A673 (cell line): ENCODE measurements around the gene CDH23. TPM values are rescaled to one million over a fixed set of nuclear protein-coding genes. Genes with fewer than 3 reads are reported as not detected.

ENCODE experiments used
- BruUV-seq: library from RNA; stranded (reverse); fragments of 400-500 nt; replicated peaks from 2 replicates; lab custom pipeline; 2021; lab: Mats Ljungman, UMichigan
- CTCF ChIA-PET: fragments of 300-600 bp; sonication (Branson Sonifier 250); formaldehyde crosslinking; loops from one replicate; lab custom pipeline; 2022; ENCODE audit warnings: antibody characterized with exemption; lab: Charles Lee
- POLR2A ChIA-PET: fragments of 300-600 bp; sonication (Branson Sonifier 250); formaldehyde crosslinking; loops from one replicate; lab custom pipeline; 2022; ENCODE audit warnings: antibody characterized with exemption; ENCODE audit not compliant: low non-redundant PET; lab: Charles Lee
- DNase-seq: peaks from one replicate; pipeline ENCODE4 v3.0.0-alpha.2; 2015; ENCODE audit warnings: low spot score
- H3K27ac ChIP-seq: fragments of 200-600 bp; sonication (generic); 2 replicates; pipeline ENCODE4 v1.5.1; 2016; ENCODE audit warnings: mixed run types, low read depth, mild to moderate bottlenecking, mixed read lengths, antibody characterized with exemption, low read length; ENCODE audit not compliant: poor library complexity, severe bottlenecking
- H3K27me3 ChIP-seq: fragments of 200-600 bp; sonication (generic); replicated peaks from 2 replicates; pipeline ENCODE4 v1.6.1; 2017; ENCODE audit warnings: mixed run types, low read depth, mild to moderate bottlenecking, mixed read lengths, antibody characterized with exemption, low read length; ENCODE audit not compliant: insufficient read depth, poor library complexity
- H3K36me3 ChIP-seq: fragments of 200-600 bp; sonication (generic); 2 replicates; pipeline ENCODE4 v1.6.1; 2016; ENCODE audit warnings: mixed run types, mild to moderate bottlenecking, mixed read lengths, antibody characterized with exemption, low read length; ENCODE audit not compliant: insufficient read depth, poor library complexity, severe bottlenecking
- H3K4me1 ChIP-seq: fragments of 200-600 bp; sonication (generic); 2 replicates; pipeline ENCODE4 v1.6.1; 2017; ENCODE audit warnings: mixed run types, mild to moderate bottlenecking, mixed read lengths, antibody characterized with exemption, low read length; ENCODE audit not compliant: insufficient read depth, poor library complexity, severe bottlenecking
- H3K4me3 ChIP-seq: fragments of 200-600 bp; sonication (generic); 2 replicates; pipeline ENCODE4 v1.5.1; 2016; ENCODE audit warnings: low read depth, mixed run types, mild to moderate bottlenecking, mixed read lengths, low read length; ENCODE audit not compliant: poor library complexity, severe bottlenecking
- H3K9me3 ChIP-seq: fragments of 200-600 bp; sonication (generic); 2 replicates; pipeline ENCODE4 v1.6.1; 2016; ENCODE audit warnings: mixed run types, low read depth, mild to moderate bottlenecking, mixed read lengths, antibody characterized with exemption, low read length; ENCODE audit not compliant: poor library complexity, severe bottlenecking
- EZH2 ChIP-seq: fragments of 200-600 bp; sonication (generic); IDR thresholded peaks from 2 replicates; pipeline ENCODE4 v1.6.1; 2017; ENCODE audit warnings: borderline replicate concordance, low read depth, mild to moderate bottlenecking, mixed read lengths, antibody characterized with exemption, low read length; ENCODE audit not compliant: poor library complexity, severe bottlenecking
- intact Hi-C: fragments of 100-400 bp; cut with micrococcal nuclease; formaldehyde crosslinking; loops from one replicate; pipeline ENCODE4 v1.10.0; 2022; ENCODE audit not compliant: unreplicated experiment
- total RNA-seq: library from RNA; stranded (reverse); gene quantifications from 2 replicates; pipeline ENCODE4 v1.2.3, GENCODE V29; 2021
- TF ChIP-seq, protein P1 (sequence below): fragments of 300-800, 200-600 bp; sonication (generic); conservative IDR thresholded peaks from 2 replicates; pipeline ENCODE4 v1.5.1; 2017; ENCODE audit warnings: low read depth, mild to moderate bottlenecking, antibody characterized with exemption, low read length, moderate library complexity, mixed read lengths

The CDH23 gene
- total RNA-seq, 1 experiment from 2014 or later: 49.7 TPM

DNA sequence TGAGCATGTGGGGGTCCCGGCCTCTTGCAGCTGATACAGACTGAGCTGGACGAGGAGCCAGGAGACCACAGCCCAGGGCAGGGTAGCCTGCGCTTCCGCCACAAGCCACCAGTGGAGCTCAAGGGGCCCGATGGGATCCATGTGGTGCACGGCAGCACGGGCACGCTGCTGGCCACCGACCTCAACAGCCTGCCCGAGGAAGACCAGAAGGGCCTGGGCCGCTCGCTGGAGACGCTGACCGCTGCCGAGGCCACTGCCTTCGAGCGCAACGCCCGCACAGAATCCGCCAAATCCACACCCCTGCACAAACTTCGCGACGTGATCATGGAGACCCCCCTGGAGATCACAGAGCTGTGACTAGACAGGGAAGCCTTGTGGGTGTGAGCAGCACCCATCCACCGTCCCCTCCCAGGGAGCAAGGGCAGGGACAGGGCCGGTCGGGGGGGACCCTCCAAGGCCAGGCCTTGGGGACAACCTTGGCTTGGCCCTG, 418.2 kb downstream of the CDH23 start:
- ChIA-PET POLR2A (no interaction called here), CTCF (no interaction called here)
- Histone ChIP-seq H3K27ac (no peak overlapping the region), H3K36me3 (peaks cover 61% of the 10 kb centered on the region), H3K4me3 (no peak overlapping the region), H3K27me3 (no peaks in the 10 kb centered on the region), H3K9me3 (no peaks in the 10 kb centered on the region), H3K4me1 (no peaks in the 10 kb centered on the region)
- TF ChIP-seq, protein P1, sequence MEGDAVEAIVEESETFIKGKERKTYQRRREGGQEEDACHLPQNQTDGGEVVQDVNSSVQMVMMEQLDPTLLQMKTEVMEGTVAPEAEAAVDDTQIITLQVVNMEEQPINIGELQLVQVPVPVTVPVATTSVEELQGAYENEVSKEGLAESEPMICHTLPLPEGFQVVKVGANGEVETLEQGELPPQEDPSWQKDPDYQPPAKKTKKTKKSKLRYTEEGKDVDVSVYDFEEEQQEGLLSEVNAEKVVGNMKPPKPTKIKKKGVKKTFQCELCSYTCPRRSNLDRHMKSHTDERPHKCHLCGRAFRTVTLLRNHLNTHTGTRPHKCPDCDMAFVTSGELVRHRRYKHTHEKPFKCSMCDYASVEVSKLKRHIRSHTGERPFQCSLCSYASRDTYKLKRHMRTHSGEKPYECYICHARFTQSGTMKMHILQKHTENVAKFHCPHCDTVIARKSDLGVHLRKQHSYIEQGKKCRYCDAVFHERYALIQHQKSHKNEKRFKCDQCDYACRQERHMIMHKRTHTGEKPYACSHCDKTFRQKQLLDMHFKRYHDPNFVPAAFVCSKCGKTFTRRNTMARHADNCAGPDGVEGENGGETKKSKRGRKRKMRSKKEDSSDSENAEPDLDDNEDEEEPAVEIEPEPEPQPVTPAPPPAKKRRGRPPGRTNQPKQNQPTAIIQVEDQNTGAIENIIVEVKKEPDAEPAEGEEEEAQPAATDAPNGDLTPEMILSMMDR: no peak
- DNase-seq: no peak
- intact Hi-C loops: loop anchor here (5.0 kb wide), 1 partner anchor 498 kb away; the partner anchor contains the start of gene SLC29A3
- no TSS peak for BruUV-seq

DNA sequence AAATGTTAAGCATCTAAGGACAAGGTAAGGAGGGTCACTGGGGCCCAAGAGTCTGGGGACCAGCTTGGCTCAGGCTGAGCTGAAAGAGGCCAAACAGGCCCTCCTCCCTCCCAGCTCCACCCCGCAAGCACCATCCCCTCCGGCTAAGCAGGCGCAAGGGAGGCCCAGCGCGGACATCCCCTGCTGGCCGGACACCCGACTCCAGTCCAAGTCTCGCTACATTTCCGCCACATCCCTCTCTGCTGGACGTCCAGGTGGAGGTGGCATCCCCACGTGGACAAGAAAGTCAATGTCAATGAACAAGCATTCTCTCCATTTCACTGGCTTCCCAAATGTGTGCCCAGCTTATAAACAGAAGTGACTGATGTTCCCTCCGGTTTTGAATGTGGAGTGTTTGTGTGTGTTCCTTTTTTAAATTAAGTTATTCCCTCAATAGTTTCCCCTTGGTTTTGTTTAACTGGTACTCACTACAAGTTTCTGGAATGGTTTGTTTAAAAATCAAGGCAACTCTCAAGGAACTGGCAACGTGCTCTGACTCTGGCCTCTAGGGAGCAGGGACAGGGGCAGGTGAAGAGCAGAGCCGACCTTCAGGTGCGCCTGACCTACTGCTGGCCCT, 418.9 kb downstream of the CDH23 start:
- Histone ChIP-seq H3K9me3 (no peaks in the 10 kb centered on the region), H3K27ac (no peak overlapping the region), H3K27me3 (no peaks in the 10 kb centered on the region), H3K4me3 (no peak overlapping the region), H3K4me1 (no peaks in the 10 kb centered on the region), H3K36me3 (peaks cover 67% of the 10 kb centered on the region)
- intact Hi-C loops: no loop called here
- no TSS peak for BruUV-seq
- POLR2A ChIA-PET: no interaction called here
- no peak for DNase-seq
- CTCF ChIA-PET: no interaction called here
- TF ChIP-seq, protein P1: no peak

DNA sequence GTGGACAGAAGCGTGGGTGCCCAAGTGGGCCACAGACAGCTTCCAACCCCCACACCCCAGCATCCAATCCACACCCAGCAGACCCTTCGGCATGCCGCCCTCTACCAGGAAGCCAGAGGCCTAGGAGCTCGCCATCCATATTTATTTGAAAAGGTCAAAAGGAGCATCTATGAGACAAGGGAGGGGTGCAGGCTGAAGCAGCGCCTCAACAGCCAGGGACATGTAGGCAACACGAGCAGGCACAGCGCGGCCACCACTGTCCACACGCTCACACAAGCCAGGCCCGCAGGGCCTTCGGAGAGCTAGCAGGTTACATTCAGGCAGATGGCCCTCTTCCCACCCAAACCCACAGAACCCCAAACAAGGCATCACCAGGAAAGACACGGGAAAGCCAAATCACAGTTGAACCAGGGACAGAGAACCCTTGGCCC, 419.7 kb downstream of the CDH23 start:
- ChIA-PET POLR2A (no interaction called here), CTCF (no interaction called here)
- no peak for TF ChIP-seq EZH2
- TF ChIP-seq, protein P1: no peak
- peaks cover 75% of the 10 kb centered on the region for H3K36me3 ChIP-seq
- H3K27ac ChIP-seq: no peak overlapping the region
- DNase-seq: no peak
- BruUV-seq: no TSS peak
- no peak overlapping the region for H3K4me3 ChIP-seq
- intact Hi-C loops: no loop called here
- H3K27me3 ChIP-seq: no peaks in the 10 kb centered on the region
- H3K9me3 ChIP-seq: no peaks in the 10 kb centered on the region
- H3K4me1 ChIP-seq: no peaks in the 10 kb centered on the region
